T-helper 9 cell (primary cell): ENCODE results near the gene ACTR10.
A peak's percentile ranks its signal among the peaks of the same experiment; 100 is the strongest.

ENCODE experiments used
- DNase-seq: peaks from one replicate; pipeline ENCODE4 v3.0.0-alpha.2; 2020
- total RNA-seq, 2 donors: gene quantifications; one replicate each; lab custom pipeline; 2026; lab: John Stamatoyannopoulos, UW

The ACTR10 gene
- 27.8 to 55.3 reads per million in 2 donors for total RNA-seq

DNA sequence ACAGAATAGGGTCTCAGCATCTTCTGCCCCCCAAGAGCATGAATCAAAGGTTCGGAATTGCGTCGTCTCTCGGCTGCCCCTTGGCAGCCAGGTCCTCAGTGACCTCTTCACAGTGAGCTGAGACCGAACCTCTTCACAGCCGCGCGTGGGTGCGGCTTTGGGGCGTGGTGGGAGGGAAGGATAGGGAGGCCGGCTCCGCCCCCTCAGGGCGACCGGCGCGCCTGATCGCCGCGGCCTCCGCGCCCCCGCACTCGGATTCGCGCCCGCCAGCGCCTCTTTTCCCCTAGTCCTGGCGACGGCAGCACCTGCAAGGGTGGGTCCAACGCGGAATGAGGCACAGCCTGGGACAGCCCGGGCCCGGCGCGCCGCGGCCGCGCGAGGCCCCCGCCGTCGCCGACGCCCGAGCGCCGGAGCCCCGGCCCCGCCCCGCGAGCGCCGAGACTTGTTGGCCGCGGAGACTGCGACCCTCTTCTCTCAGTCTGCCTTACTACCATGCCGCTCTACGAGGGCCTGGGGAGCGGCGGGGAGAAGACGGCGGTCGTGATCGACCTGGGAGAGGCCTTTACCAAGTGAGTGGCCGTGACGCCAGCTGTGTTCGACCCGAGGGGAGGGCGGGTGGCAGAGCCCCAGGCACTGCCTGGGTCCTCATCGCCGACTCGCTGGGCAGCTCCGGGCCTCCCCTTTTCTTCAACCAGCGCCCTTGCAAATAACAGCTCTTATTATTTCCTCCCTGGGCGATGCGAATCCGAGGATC lies at the start of gene ACTR10:
Gene ACTR10, plus strand, starts transcription at position 424 of the 754 bp plus-strand sequence. Its CDS starts 69 bp downstream, at position 493.
- peak; percentile 78 for DNase-seq

DNA sequence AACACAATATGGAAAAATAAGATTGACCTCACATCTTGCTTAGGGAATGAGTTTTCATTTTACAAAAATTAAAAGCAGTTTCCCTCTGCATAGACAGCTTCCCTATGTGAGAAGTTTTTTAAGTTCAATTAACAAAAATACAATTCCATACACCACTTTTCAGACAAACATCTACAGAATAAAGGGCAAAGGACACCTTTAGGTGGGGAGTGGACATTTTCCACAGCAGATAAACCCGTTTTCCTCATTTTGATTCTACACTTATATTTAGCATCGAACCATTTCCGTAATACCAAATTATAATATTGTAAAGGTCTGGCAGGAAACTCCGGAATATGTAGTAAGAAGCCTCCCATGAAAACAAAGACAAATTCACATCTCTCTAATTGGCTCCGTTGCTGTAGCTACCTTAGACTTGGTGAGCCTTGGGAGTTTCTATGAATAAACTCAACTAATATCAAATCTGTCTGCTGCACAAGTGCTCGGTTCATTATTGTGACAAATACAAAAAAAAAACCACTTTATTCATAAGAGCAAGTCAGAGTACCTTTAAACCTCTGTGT lies 49.6 kb upstream of the ACTR10 start:
- DNase-seq, result no peak

DNA sequence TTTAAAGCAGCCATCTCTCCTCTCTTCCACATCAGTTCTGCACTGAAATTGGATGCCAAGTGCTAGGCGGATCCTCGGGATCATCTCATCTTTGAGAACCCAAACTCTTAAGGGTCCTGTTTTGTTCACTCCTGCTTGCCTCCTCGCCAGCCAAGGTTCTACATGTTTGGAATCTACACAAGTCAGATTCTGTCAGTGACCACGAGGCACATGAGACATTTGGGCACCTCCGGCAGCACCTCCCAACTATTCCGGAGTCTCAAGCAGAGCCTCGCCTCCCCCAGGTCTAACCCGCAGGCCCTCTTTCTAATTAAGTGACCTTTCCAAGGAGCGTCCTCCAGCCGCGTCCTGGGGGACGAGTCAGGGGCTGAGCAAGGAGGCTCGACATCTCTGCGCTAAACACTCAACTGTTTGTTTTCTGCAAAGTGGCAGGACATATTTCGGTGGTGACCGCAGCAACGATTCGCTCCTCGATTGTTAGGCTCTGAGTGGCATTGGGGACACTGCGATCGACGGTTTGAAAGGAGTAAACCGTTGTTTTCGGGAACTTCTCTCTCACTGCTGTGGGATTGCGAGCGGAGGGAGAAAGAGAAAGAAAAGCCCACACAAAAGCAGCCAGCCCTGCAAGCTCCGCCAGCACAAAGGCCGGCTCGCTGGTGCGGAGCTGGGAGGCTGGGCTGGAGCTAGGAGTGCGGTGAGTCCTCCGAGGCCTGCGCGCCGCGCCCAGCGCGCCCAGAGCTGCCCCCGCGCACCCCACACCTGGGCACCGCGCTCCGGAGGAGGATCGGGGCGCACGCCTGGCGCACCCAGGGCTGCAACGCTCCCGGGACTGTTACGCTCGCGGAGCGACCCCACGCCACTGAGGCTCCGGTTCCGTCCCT lies 48.6 kb upstream of the ACTR10 start:
- DNase-seq, result no peak

DNA sequence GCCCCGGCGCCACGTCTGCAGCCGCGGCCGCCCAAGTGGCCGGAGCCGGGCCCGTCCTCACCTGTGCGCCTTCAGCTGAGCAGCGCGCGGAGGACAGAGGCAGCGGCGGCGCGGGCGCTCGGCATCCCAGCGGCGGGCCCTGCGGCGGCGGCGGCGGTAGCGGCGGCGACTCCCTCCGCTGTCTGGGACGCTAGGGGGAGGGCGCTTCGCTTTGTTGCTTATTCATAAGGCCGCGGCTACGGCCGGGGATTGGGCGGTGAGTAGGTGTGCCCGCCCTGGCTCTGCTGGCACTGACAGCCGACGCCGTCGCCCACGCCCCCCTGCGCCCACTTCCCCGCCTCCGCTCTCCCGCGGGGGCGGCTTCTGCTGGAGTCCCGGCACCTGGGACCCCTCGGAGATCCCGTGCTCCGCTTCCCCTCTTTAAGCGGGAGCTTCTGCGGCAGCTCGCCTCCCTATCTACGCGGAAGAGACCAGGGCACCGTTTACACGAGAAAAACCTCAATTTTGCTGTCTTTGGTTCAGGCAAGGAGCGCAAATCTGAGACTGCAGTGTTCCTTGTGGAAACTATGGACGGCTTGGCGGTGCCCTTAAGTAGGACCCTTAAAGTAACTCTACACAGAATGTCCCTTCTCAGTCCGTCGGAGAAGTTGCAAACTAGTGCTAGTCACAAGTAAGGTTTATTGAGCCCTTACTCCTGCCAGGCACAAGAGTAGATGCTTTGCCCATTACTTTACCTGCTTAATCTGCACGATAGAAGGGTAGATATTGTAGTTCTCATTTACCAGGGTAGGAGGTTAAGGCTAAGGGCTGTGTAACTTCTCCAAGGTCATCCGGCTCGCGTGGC lies 47.7 kb upstream of the ACTR10 start, which contains the start of gene ARMH4:
Gene ARMH4, minus strand, starts transcription at position 200 of the 844 bp plus-strand sequence. CDS start 12,855 bp downstream, outside the sequence.
- peak; percentile 24 for DNase-seq

DNA sequence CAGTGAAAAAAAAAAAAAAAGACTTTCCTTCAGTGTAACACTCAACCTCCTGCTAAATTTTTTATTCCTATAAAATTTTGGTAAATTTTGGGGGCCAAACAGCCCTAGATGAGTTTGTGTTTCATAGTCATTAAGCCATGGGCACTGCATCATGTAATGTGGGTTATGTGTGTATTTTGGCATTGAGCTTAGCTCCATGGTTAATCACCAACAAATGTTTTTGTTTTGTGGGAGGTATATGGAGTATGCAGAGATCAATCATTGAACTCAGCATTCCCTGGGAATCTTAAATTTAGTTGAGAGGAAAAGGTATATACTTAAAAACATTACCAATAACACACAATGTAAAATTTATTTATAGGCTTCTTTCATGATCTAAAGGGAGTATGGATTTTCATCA lies 39.4 kb upstream of the ACTR10 start:
- DNase-seq, result no peak

DNA sequence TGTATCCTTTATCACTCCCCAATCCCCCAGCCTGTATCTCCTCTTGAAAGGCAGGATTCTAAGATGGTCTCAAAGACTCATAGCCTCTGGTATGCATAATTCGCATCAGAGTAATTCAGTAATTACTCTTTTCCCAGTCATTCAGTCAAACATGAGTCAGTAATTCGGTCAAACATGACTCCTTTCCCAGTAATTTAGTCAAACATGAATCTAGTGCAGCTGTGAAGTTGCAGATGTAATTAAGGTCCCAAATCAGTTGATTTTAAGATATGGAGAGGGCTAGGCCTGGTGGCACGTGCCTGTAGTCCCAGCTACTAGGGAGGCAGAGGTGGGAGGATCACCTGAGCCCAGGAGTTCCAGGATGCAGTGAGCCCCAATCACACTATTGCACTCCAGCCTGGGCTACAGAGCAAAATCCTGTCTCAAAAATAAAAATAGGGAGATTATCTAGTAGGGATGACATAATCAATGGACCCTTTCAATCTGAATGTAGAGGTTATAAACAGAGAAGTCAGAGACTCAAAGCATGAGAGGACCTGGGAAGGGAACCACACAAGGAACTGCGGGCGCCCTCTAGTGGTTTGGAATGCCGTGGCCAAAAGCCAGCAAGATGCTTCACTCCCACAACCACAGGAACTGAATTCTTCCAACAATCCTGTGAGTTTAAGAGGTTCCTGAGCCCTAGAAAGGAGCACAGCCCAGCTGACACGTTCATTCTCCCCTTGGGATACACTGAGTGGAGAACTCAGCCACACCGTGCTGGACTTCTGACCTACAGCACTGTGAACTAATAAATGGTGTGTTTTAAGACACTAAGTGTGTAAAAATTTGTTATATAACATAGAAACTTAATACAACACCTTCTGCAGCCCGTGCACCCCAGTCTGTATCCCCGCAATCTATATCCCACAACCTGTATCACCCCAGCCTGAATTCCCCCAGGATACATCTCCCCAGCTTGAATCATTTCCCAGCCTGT lies 33.7 kb upstream of the ACTR10 start:
- peak; percentile 71 for DNase-seq

DNA sequence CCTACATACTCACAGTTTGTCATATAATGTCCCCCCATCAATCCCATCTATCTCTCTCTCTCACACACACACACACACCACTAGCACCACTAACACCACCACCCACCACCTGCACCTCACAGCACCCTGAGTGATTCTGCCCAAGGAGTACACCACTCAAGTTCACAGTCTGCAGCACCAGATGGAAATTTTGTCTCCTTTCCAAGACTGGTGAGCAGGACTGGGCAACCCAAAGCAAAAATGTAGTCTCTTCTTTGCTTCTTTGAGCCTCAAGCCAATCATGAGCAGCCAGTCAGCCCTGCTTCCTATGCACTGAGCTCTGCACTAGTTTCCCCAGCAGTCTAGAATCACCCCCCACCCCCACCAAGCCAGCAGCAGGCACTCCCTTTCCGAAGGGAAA lies 32.9 kb upstream of the ACTR10 start:
- DNase-seq, result no peak

DNA sequence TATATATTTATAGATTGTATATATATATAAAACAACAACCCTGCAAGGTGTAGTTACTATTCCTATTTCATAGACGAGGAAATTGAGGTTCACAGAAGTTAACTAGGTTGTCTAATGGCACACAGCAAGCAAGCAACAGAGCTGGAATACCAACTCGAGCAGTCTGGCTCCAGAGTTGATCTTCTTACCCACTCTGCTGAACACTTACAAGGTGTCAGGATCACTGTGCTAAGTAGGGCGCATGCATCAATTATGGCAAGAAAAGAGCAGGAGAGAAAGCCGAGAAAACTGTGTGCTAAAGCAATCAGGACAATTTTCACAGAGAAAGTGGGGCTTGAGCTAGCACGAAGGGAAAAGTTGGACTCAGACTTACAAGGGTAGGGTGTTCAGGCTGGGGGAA lies 32.1 kb upstream of the ACTR10 start:
- no peak for DNase-seq

DNA sequence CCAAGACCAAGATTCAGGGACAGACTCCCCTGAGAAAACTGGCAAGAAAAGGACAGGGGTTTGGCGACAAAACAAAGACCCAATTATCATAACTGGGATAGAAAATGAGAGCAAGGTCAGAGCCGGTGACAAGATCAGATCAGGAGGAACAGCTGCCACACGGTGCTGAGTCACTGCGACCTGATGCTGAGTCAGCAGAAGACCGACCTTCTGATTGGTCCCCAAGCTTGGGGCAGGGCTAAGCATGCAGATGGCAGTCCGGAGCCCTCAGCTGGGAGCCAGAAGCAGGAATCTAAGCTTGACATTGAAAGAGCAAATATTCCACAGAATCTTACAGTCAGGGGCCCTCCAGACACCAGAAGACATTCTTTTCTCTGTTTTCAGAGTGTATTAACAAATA lies 28.9 kb upstream of the ACTR10 start:
- DNase-seq, result no peak

DNA sequence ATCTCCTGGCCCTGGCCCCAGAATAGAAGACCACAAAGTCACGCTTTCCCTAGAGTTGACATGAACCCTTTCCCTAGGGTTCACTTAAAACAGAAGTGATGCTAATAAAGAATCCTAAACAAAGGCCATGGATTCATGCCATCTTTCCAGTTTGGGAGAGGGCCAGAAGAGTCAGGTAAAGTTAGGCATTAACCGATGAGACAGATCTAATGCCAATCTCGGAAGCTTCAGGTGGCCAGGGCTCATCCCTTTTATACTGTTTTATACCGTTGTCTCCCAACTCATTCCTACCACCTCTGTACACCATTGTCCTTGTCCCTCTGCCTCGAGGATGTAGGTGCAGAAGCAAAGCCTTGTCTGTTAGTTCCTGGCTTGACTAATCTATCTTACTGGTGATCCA lies 22.8 kb upstream of the ACTR10 start:
- DNase-seq, result no peak

DNA sequence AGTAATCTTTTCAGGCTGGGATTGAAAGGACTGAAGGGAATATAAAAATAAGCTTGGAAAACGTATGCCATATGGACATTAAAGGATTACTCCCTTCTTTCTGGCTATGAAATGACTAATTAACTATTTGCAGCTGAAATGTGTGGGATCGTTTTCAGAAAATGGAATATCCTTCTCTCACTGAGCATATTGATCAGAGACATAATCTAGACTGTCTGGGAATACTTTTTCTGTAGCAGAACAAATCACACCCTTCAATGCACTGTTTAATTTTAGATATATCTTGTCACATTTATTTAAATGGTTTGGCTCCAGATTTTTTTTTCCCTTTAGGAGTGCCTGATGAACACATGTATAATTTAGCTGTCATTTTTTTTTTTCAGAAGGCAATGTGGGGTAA lies 10.8 kb upstream of the ACTR10 start:
- DNase-seq, result no peak

DNA sequence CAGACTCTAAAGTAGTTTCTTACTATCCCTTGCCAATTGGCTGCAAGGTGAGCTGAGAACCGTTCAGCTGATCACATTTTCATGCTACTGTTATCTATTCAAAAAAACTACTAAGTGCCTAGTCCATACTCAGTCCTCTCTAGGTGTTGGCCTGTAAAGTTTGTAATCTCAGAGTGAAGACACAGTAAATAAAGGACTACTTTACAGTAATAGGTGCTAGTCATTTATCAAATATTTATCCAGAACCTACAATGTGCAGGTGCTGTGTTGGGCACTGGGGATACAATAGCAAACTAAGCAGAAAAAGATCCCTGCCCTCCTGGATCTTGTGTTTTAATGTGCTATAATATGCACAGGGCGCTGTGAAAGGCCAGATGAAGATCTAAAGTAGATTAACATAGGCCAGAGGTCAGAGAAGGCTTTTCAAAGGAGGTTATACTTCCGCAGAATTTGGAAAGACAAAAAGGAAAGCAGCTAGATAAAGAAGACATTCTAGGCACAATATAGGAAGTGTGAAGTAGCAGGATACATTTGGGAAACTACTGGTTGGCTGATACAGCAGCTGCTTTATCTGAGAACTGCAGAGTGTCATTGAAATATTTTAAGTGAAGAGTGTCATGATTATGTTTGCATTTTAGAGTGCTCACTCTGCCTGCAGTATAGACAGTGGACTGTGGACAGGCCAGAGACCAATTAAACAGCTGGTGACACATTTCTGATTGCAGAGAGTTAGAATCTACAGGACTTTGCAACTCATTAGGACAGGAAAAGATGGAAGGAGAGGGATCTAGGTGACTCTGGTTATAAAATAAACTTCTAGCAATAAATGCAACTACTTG lies 8.0 kb upstream of the ACTR10 start:
- no peak for DNase-seq

DNA sequence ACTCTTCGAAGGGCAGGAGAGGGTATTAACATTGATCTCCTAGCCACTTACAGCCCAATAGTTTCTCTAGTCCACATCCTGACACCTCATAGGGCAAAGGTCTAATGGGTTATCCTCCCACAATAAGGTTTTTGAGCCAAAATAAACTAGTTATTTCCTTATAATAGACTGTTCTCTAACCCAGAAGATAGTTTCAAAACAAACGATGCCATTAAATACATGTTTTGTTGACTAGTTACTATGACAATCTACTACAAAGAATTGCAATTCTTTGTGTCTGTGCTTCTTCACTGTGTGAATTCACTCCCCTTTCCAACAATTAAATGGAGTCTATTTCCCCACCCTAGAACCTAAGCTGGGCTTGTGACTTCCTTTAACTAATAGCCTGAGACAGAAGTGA lies 6.4 kb upstream of the ACTR10 start:
- DNase-seq, result no peak

DNA sequence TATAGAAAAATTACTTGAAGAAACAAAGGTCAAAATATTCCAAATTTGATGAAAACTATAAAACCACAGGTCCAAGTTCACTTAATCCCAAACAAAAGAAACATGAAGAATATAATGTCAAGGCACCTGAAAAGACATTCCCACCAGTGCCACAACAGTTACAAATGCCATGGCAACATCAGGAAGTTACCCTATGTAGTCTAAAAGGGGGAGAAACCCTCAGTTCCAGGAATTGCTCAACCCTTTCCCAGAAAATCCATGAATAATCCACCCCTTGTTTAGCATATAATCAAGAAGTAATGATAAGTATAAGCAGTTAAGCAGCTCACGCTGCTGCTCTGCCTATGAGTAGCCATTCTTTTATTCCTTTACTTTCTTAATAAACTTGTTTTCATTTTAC lies 3.8 kb upstream of the ACTR10 start:
- no peak for DNase-seq

DNA sequence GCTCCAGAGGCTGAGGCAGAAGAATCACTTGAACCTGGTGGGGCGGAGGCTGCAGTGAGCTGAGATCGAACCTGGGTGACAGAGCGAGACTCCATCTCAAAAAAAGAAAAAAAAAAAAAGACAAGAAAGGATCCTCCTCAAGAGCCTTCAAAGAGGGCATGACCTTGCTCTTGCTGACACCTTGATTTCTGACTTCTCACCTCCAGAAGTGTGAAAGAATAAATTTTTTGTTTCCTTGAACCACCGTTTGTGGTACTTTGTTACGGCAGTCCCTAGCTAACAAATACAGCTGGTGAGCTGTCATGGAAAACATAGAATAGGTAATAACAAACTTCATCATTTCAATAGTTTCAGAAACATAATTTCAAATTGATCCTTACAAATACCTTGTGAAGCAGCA lies 1.9 kb upstream of the ACTR10 start:
- no peak for DNase-seq

DNA sequence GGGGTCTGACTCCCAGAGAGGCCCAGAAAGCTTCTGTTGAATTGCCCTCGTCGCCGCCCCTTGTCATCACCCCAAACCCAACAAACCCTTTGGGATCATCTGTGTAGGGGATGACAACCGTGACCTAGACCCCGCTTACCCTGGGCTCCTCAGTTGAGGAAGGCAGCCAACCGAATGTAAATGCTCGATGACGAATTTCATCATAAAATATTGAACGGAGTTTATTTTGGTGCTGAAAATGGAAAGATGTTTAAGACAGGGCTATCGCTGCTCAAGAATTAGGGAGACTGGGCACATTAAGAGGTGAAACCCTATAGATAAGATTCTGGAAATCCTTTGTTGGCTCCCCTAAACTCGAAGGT lies 512 bp downstream of the ACTR10 start:
- no peak for DNase-seq

DNA sequence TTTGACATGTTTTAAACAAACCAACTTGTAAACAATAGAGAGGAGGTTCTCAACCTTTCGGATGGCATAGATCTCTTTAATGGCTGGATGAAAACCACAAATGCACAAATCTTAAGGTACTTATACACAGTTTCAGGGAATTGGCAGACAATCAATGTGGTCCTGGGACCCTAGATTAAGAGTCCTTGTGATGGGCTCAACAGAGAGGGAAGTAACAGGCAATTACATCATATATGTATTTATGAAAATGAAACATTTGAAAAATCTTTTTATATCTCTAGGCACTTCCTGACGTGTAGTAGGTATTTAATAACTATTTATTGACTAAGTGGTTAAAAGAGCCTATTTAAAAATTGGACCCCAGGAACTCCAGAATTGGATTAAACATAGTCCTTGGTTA lies 897 bp downstream of the ACTR10 start:
- DNase-seq, result no peak

DNA sequence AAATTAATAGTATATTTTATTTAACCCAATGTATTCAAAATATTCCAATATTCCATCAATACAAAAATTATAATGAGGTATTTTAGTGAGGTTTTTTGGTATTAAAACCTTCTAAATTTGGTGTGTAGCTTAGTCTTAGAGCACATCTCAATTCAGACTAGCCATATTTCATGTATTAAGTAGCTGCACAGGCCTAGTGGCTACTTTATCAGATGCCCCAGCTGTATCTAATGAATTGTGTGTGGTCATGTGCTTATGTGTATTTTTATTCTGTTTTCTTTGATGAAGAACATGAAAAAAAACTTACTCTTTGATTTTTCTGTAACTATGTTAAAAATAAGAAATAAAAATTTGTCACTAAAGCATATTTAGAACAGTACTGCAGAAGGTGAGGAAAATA lies 13.2 kb downstream of the ACTR10 start:
- DNase-seq, result no peak

DNA sequence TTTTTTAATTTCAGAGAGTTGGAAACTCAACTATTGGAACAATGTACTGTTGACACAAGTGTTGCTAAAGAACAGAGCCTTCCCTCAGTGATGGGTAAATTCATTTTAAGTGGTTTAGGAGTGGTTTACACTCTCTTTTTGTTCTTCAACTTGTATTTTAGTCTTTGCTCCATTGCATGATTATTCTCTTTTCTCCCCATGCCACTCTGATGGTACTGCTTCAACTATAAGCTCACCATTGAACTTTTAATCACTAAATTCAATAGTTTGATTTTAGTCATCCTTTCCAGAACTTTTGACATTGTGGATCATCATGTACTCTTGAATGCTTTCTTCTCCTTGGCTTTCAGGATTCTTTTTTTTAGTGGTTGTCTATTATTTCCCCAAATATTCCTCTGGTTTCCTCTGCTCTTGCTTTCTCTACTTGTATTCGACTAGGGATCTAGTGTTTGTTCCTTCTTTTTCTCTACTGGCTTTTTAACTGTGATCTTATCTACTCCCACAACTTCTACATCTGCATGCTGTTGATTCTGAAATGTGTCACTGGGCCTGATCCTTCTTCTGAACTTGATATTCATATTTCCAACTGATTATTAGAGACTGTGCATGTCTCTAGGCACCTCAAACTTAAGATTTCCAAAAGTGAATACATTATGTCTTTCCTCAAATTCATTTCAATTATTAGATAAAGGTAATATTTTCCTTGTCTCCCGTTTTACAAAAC lies 15.4 kb downstream of the ACTR10 start:
- no peak for DNase-seq

DNA sequence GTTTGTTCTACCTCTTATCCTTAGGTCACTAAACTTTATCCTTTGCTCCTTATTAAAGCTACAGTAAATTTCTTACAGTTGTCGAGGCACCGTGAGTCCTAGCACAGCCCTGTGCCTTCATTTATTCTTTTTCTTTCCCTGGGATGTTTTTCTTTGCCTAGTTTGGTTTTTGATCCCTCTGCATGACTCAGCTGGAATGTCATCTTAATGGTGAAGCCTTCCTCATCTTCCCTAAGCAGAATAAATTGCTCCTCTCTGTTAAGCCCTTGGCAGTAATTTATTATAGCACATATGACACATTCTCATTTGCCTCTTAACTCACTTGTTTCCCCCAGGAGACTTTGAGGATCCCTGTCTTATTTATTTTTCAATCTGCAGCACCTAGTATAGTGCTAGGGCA lies 16.6 kb downstream of the ACTR10 start:
- DNase-seq, result no peak
